Stimulated activated effector memory CD8-positive, alpha-beta T cell treated with anti-CD3 and anti-CD28 coated beads, Interleukin-12 subunit alpha, Interleukin-12 subunit beta, amount 100 ng/mL, for 72 hours (primary cell): ENCODE data around the gene SORBS2.

ENCODE experiments used
- ATAC-seq: fragments of 150-1000 bp; cut with Tn5 transposase; 2 replicates; pipeline ENCODE4 v1.10.0; 2021
- DNase-seq, 2 donors: peaks; one replicate each; pipeline ENCODE4 v3.0.0; 2021 to 2022; ENCODE audit warnings: low spot score in 2 of 2
- H3K27ac Mint-ChIP-seq: one replicate; pipeline ENCODE4 v1.8.0; 2022; ENCODE audit warnings: mild to moderate bottlenecking, mixed read lengths
- H3K36me3 Mint-ChIP-seq: one replicate; pipeline ENCODE4 v1.8.0; 2022; ENCODE audit warnings: mild to moderate bottlenecking, mixed read lengths
- H3K4me1 Mint-ChIP-seq: one replicate; pipeline ENCODE4 v1.8.0; 2022; ENCODE audit warnings: mixed read lengths
- H3K4me3 Mint-ChIP-seq: one replicate; pipeline ENCODE4 v1.8.0; 2022; ENCODE audit warnings: mild to moderate bottlenecking, mixed read lengths
- H3K9me3 Mint-ChIP-seq: one replicate; pipeline ENCODE4 v1.8.0; 2022; ENCODE audit warnings: mixed read lengths

SORBS2 gene

GRCh38 chr4:185680617-185681016 lies 131.4 kb downstream of the SORBS2 start:
- no peak for ATAC-seq
- no peaks in the 10 kb centered on the region for H3K4me1 Mint-ChIP-seq
- H3K27ac Mint-ChIP-seq: no peak overlapping the region
- no peak for DNase-seq
- H3K36me3 Mint-ChIP-seq: no peaks in the 10 kb centered on the region
- no peak overlapping the region for H3K4me3 Mint-ChIP-seq
- H3K9me3 Mint-ChIP-seq: no peaks in the 10 kb centered on the region

DNA sequence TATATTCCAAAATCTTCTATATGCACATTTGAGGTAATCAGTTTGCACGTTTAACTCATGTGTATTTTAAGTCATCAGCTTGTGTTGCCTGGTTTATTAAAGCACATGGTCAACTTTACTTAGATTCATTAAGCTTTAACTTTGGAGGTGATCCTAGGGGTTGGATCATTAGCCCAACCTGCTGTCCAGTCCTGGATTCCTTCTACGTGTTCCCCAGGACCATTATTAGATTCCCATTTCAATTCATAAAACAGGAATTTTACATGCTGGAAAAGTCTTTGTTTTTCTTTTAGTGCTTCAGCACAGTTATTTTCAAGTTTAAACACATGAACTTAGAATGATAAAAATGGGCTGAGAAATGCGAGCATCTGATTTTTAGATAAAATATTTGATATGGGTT lies 132.5 kb downstream of the SORBS2 start:
- DNase-seq (no peak), ATAC-seq (no peak)
- Mint-ChIP-seq H3K4me1 (no peaks in the 10 kb centered on the region), H3K9me3 (no peaks in the 10 kb centered on the region), H3K27ac (no peak overlapping the region), H3K36me3 (no peaks in the 10 kb centered on the region), H3K4me3 (no peak overlapping the region)

GRCh38 chr4:185677637-185678314 lies 134.2 kb downstream of the SORBS2 start:
- no peak overlapping the region for H3K27ac Mint-ChIP-seq
- no peak for DNase-seq
- no peak overlapping the region for H3K4me3 Mint-ChIP-seq
- no peak for ATAC-seq
- no peaks in the 10 kb centered on the region for H3K9me3 Mint-ChIP-seq
- no peaks in the 10 kb centered on the region for H3K4me1 Mint-ChIP-seq
- H3K36me3 Mint-ChIP-seq: no peaks in the 10 kb centered on the region

DNA sequence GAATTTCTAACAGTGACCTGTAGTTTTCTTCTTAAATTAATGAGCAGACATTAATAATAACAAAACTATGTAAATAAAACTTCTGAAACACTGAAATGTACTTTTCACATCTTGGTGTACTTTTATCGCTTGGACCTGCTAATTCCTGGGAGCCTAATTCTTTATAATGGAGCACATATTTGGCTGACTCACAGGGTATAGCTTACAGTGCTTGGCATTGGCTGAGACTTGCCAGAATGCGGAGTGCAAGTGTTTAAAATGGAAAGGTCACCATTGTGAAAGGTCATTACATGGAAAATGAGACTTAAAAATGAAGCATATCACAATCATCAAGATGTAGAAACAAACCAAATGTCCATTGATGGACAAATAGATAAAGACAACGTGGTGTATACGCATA lies 139.4 kb downstream of the SORBS2 start:
- no peak overlapping the region for H3K27ac Mint-ChIP-seq
- H3K4me1 Mint-ChIP-seq: no peaks in the 10 kb centered on the region
- H3K4me3 Mint-ChIP-seq: no peak overlapping the region
- no peaks in the 10 kb centered on the region for H3K36me3 Mint-ChIP-seq
- no peak for ATAC-seq
- H3K9me3 Mint-ChIP-seq: no peaks in the 10 kb centered on the region
- DNase-seq: no peak

GRCh38 chr4:185672151-185672550 lies 139.8 kb downstream of the SORBS2 start:
- H3K4me1 Mint-ChIP-seq: no peaks in the 10 kb centered on the region
- no peak overlapping the region for H3K4me3 Mint-ChIP-seq
- no peak for DNase-seq
- H3K36me3 Mint-ChIP-seq: no peaks in the 10 kb centered on the region
- ATAC-seq: no peak
- H3K27ac Mint-ChIP-seq: no peak overlapping the region
- no peaks in the 10 kb centered on the region for H3K9me3 Mint-ChIP-seq

DNA sequence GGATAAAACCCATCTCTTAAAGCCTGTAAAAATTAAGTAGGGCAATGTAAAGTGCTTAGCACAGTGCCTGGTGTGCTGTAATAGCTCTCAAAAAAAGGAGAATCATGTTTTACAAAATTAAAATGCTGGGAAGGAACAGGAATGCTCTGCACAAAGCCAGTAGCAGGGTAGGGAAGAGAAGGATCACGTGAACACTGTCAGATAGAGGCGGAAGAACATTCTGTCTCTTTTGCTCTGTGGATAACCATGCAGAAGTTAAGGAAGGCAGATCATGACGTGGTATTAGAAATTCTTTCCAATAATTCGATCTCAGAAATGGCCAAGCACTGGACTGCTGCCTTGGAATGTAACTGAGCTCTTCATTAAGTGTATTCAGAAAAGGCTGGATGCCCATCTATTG lies 140.5 kb downstream of the SORBS2 start:
- H3K9me3 Mint-ChIP-seq: no peaks in the 10 kb centered on the region
- no peak for DNase-seq
- no peak overlapping the region for H3K27ac Mint-ChIP-seq
- H3K36me3 Mint-ChIP-seq: no peaks in the 10 kb centered on the region
- no peak overlapping the region for H3K4me3 Mint-ChIP-seq
- no peaks in the 10 kb centered on the region for H3K4me1 Mint-ChIP-seq
- ATAC-seq: no peak

- Mint-ChIP-seq H3K27ac (no peak overlapping the region), H3K36me3 (no peaks in the 10 kb centered on the region), H3K9me3 (no peaks in the 10 kb centered on the region), H3K4me3 (no peak overlapping the region), H3K4me1 (no peaks in the 10 kb centered on the region)
- DNase-seq (no peak), ATAC-seq (no peak)
These were observed 140.9 kb downstream of the SORBS2 start for GRCh38 chr4:185671066-185671465.

DNA sequence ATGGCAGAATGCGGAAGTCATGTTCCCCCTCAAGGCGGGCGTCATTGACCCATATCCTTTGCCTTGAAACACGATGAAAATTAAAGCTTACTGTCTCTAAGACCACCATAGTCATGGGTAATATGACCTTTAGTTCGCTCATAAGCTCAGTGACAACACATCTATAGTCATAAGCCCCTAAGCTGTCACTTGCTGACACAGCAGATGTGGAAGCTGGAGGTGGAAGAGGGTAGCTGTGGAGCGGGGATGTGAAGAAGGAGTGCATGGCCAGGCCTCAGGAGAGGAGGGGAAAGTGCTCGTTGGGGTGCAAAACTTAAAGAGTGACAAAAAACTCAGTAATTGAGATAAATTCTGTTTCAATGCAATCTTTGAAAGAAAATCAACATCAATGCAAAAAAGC lies 142.7 kb downstream of the SORBS2 start:
- no peak for DNase-seq
- Mint-ChIP-seq H3K4me3 (no peak overlapping the region), H3K36me3 (no peaks in the 10 kb centered on the region), H3K27ac (no peak overlapping the region), H3K4me1 (peaks cover 5% of the 10 kb centered on the region), H3K9me3 (no peaks in the 10 kb centered on the region)
- ATAC-seq: no peak

- Mint-ChIP-seq H3K27ac (no peak overlapping the region), H3K36me3 (no peaks in the 10 kb centered on the region)
These were observed 145.8 kb downstream of the SORBS2 start for GRCh38 chr4:185666156-185666555.

GRCh38 chr4:185665655-185666054 lies 146.3 kb downstream of the SORBS2 start:
- H3K27ac Mint-ChIP-seq: no peak overlapping the region
- no peak for DNase-seq
- no peak overlapping the region for H3K4me3 Mint-ChIP-seq
- ATAC-seq: no peak
- H3K36me3 Mint-ChIP-seq: no peaks in the 10 kb centered on the region
- H3K9me3 Mint-ChIP-seq: no peaks in the 10 kb centered on the region
- peaks cover 5% of the 10 kb centered on the region for H3K4me1 Mint-ChIP-seq

More at GRCh38 chr4:185666156-185666555, 145.8 kb downstream of the SORBS2 start:
- DNase-seq (no peak), ATAC-seq (no peak)
- no peak overlapping the region for H3K4me3 Mint-ChIP-seq
- H3K4me1 Mint-ChIP-seq: peaks cover 5% of the 10 kb centered on the region
- no peaks in the 10 kb centered on the region for H3K9me3 Mint-ChIP-seq

GRCh38 chr4:185664481-185664880 lies 147.5 kb downstream of the SORBS2 start:
- no peak for DNase-seq
- Mint-ChIP-seq H3K27ac (no peak overlapping the region), H3K9me3 (no peaks in the 10 kb centered on the region), H3K4me1 (peaks cover 5% of the 10 kb centered on the region), H3K36me3 (no peaks in the 10 kb centered on the region), H3K4me3 (no peak overlapping the region)
- ATAC-seq: no peak

DNA sequence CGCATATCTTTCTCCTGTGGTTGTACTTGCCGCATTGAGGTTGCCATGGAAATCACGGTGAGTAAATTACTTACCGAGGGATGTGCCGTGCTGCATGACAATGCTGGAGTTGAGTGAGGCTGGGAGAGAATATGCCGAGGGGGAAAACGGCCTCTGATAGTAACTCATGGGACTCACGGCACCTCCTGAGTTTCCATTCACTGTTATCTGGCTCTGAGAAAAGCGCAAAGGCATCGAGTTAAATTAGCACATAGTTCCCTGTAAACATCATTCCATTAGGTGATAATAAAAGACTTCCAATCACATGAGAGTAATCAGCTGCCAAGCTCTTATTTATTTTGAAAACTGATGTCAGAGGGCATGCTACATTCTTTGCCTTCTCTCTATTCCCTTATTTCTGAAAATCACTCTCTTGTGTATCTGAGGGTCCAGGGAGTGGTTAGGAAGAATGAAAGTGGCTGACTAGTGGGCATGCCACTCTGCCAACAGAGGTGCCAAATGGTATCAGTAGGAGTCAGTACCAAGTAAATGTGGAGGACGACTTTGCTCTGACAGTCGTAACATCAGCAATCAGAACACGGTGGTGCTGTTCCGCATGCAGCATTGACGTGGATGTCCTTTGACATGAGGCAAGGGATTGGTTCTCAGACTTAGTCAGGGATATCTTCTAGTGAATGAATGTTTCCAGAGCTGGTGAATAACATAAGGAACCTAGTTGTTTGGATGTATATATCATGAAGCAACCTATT lies 149.8 kb downstream of the SORBS2 start:
- DNase-seq: no peak
- Mint-ChIP-seq H3K36me3 (no peaks in the 10 kb centered on the region), H3K9me3 (no peaks in the 10 kb centered on the region), H3K27ac (no peak overlapping the region), H3K4me3 (no peak overlapping the region), H3K4me1 (peaks cover 5% of the 10 kb centered on the region)
- no peak for ATAC-seq

DNA sequence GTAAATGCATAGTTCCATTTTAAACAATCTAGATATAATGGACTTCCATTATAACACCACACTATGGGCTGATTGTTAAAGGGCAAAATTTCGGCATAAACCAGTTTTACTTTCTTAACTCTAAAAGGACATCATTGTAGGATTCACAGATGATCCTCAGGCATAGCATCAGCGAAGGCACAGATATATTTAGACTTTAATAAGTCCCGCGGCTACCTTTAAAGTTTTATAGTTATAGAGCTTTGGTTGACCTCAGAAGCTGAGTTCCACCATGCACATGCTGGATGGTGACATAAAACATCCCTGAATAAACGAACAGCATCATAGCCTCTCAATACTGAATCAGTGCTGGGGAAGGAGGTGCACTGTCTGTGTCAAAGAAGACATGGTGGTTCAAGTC lies 151.7 kb downstream of the SORBS2 start:
- Mint-ChIP-seq H3K9me3 (no peaks in the 10 kb centered on the region), H3K27ac (no peak overlapping the region), H3K4me3 (no peak overlapping the region), H3K36me3 (no peaks in the 10 kb centered on the region), H3K4me1 (no peaks in the 10 kb centered on the region)
- ATAC-seq: no peak
- DNase-seq: no peak

DNA sequence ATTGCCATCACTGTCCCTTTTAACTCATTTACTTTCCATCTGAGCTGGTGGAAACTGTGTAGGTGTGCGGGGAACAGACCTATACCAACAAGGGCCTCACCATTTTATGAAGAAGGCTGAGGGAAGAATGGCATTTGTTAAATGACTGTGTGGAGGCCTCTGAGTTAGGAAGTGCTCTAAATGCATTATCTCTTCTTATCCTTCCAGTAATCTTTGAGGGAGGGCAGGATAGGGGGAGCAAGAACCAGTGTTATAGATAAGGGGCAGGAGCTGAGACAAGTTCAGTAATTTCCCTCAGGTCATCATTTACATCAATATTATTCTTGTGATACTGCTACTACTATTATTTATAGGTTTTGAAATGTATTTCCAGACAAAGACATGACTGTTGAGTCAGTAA lies 154.3 kb downstream of the SORBS2 start:
- DNase-seq (no peak), ATAC-seq (no peak)
- Mint-ChIP-seq H3K36me3 (no peaks in the 10 kb centered on the region), H3K4me3 (no peak overlapping the region), H3K9me3 (no peaks in the 10 kb centered on the region), H3K4me1 (no peaks in the 10 kb centered on the region), H3K27ac (no peak overlapping the region)

DNA sequence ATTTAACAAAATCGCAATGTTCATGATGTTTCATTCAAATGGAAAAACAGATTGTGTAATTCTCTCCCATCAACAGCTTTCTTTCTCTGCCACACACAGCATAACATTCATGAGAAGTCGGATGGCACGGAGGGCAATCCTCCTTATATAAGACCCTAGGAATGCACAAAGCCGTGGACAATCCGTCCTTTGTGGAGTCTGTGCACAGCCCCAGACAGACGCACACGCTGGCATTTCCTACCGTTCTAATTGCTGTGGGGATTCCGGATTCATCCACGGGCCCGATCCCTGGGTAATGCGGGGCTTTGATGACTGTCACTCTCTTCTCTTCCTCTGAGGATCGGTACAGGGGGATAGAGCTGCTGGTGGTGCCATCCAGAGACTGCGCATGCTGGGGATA lies 154.8 kb downstream of the SORBS2 start:
- Mint-ChIP-seq H3K36me3 (no peaks in the 10 kb centered on the region), H3K4me1 (no peaks in the 10 kb centered on the region), H3K27ac (no peak overlapping the region), H3K9me3 (no peaks in the 10 kb centered on the region), H3K4me3 (no peak overlapping the region)
- no peak for ATAC-seq
- DNase-seq: no peak

GRCh38 chr4:185656467-185656931 lies 155.5 kb downstream of the SORBS2 start:
- Mint-ChIP-seq H3K9me3 (no peaks in the 10 kb centered on the region), H3K4me1 (no peaks in the 10 kb centered on the region), H3K4me3 (no peak overlapping the region), H3K27ac (no peak overlapping the region), H3K36me3 (no peaks in the 10 kb centered on the region)
- DNase-seq (no peak), ATAC-seq (no peak)
